GM12878 (cell line): ENCODE data around the gene GAB3. TPM values are rescaled to one million over a fixed set of nuclear protein-coding genes. Genes with fewer than 3 reads are reported as not detected.

Source experiments
- BRCA1 ChIP-seq: IDR thresholded peaks from 2 replicates; pipeline ENCODE4 v1.6.1; 2011; ENCODE audit warnings: low read depth, low read length, improper control_type of control experiment
- CHD2 ChIP-seq: IDR thresholded peaks from 2 replicates; pipeline ENCODE4 v1.6.1; 2011; ENCODE audit warnings: low read depth, low read length, improper control_type of control experiment, borderline replicate concordance
- EP300 ChIP-seq, 2 experiments: fragments of 150-350 bp in 1 of 2; IDR thresholded peaks; 2 replicates each; pipeline ENCODE4 v1.6.1; 2011 to 2012; ENCODE audit warnings: low read depth in 2 of 2, low read length in 2 of 2, borderline replicate concordance in 1 of 2, improper control_type of control experiment in 1 of 2, inconsistent platforms in 1 of 2; ENCODE audit not compliant: control insufficient read depth in 1 of 2
- EZH2 ChIP-seq: IDR thresholded peaks from 2 replicates; pipeline ENCODE4 v1.6.1; 2012; ENCODE audit warnings: low read depth, mild to moderate bottlenecking, control low read depth, inconsistent platforms, low read length, borderline replicate concordance; ENCODE audit not compliant: control insufficient read depth
- HDAC2 ChIP-seq: fragments of 200-600 bp; sonication (generic); IDR thresholded peaks from 2 replicates; pipeline ENCODE4 v1.6.1; 2017
- IKZF2 ChIP-seq, 2 experiments: fragments of 450-650 bp; IDR thresholded peaks; 2 replicates each; pipeline ENCODE4 v1.6.1; 2017; ENCODE audit warnings: mild to moderate bottlenecking in 2 of 2, moderate library complexity in 2 of 2
- KAT2A ChIP-seq: conservative IDR thresholded peaks from 2 replicates; pipeline ENCODE4 v1.6.1; 2011; ENCODE audit warnings: low read depth, low read length; ENCODE audit not compliant: control insufficient read depth
- MYB ChIP-seq: fragments of 150-350 bp; IDR thresholded peaks from 2 replicates; pipeline ENCODE4 v1.6.1; 2014; ENCODE audit warnings: mild to moderate bottlenecking, low read depth, low read length, borderline replicate concordance
- NFXL1 ChIP-seq: fragments of 450-650 bp; IDR thresholded peaks from 2 replicates; pipeline ENCODE4 v1.6.1; 2017; ENCODE audit warnings: antibody characterized with exemption, mild to moderate bottlenecking, borderline replicate concordance
- RB1 ChIP-seq: fragments of 450-650 bp; formaldehyde crosslinking; IDR thresholded peaks from 2 replicates; pipeline ENCODE4 v1.6.1; 2017; ENCODE audit warnings: mild to moderate bottlenecking, borderline replicate concordance
- RBBP5 ChIP-seq: fragments of 200-600 bp; sonication (generic); conservative IDR thresholded peaks from 2 replicates; pipeline ENCODE4 v1.6.1; 2016
- RFX5 ChIP-seq: IDR thresholded peaks from 2 replicates; pipeline ENCODE4 v1.6.1; 2011; ENCODE audit warnings: low read depth, low read length, improper control_type of control experiment
- SMARCA5 ChIP-seq: fragments of 450-650 bp; IDR thresholded peaks from 2 replicates; pipeline ENCODE4 v1.6.1; 2017; ENCODE audit warnings: mild to moderate bottlenecking
- SMC3 ChIP-seq: IDR thresholded peaks from 2 replicates; pipeline ENCODE4 v1.6.1; 2011; ENCODE audit warnings: low read length, improper control_type of control experiment, borderline replicate concordance
- SUZ12 ChIP-seq: fragments of 200-600 bp; sonication (generic); IDR thresholded peaks from one replicate; pipeline ENCODE4 v1.6.1; 2018; ENCODE audit warnings: antibody characterized with exemption, mild to moderate bottlenecking; ENCODE audit not compliant: unreplicated experiment
- TBL1XR1 ChIP-seq: IDR thresholded peaks from 2 replicates; pipeline ENCODE4 v1.6.1; 2012; ENCODE audit warnings: low read depth, low read length, improper control_type of control experiment
- YBX1 ChIP-seq: fragments of 450-650 bp; IDR thresholded peaks from 2 replicates; pipeline ENCODE4 v1.6.1; 2016; ENCODE audit warnings: antibody characterized with exemption
- ZNF217 ChIP-seq: fragments of 450-650 bp; IDR thresholded peaks from 2 replicates; pipeline ENCODE4 v1.6.1; 2017; ENCODE audit warnings: antibody characterized with exemption, mild to moderate bottlenecking
- polyA plus RNA-seq, 11 experiments: library from polyadenylated mRNA; depleted of rRNA in 4 of 11; unstranded in 6 of 11; stranded (reverse) in 5 of 11; fragments of >200 nt; fragmentation: Nextera tagmentation in 4 of 11; fragmentation: Illumina TruSeq in 1 of 11; extraction: Ambion mirVana in 4 of 11; extraction: Trizol in 1 of 11; gene quantifications; 1 replicate in 1 of 11; 2 replicates in 10 of 11; pipeline versions ENCODE4 v1.2.1 to v1.2.3, GENCODE V29; 2011 to 2016; ENCODE audit warnings: inconsistent platforms in 2 of 11, missing spikeins in 2 of 11, low read depth in 1 of 11
- total RNA-seq, 4 experiments: library from RNA; depleted of rRNA in 3 of 4; stranded (reverse); fragments of >200 nt in 3 of 4; fragmentation: Illumina TruSeq in 1 of 4; extraction: Trizol in 1 of 4; gene quantifications; 2 replicates each; pipeline versions ENCODE4 v1.2.1 to v1.2.3, GENCODE V29; 2013 to 2021
- TF ChIP-seq, protein P1 (sequence below): fragments of 450-650 bp; IDR thresholded peaks from 2 replicates; pipeline ENCODE4 v1.6.1; 2017; ENCODE audit warnings: borderline replicate concordance
- TF ChIP-seq, protein P2 (sequence below): fragments of 450-650 bp; IDR thresholded peaks from 2 replicates; pipeline ENCODE4 v1.6.1; 2017; ENCODE audit warnings: mild to moderate bottlenecking, moderate library complexity
- TF ChIP-seq, protein P3 (sequence below): fragments of 450-650 bp; IDR thresholded peaks from 2 replicates; pipeline ENCODE4 v1.6.1; 2017; ENCODE audit warnings: mild to moderate bottlenecking, low read depth, inconsistent platforms; ENCODE audit not compliant: poor library complexity, severe bottlenecking

GAB3 gene
- total and polyA plus RNA-seq, 10 of the 15 experiments (the other 5 are each of a cell fraction or from before 2014, with no cell fraction given), result 0.10 to 2.0 (median 0.85) TPM

- TF ChIP-seq RFX5 (no peak), ZNF217 (no peak), HDAC2 (no peak), YBX1 (no peak), IKZF2 (IDR thresholded peaks at IDR 0.05) (no peak), SUZ12 (no peak), BRCA1 (no peak), CHD2 (no peak), EP300 (IDR thresholded peaks at IDR 0.05; ENCODE audit: borderline replicate concordance in 1 of 2, control insufficient read depth in 1 of 2, low read depth in 2 of 2, low read length in 2 of 2) (no peak), NFXL1 (no peak), KAT2A (no peak), RBBP5 (no peak), RB1 (no peak), EZH2 (no peak), SMARCA5 (no peak), TBL1XR1 (no peak), MYB (no peak), SMC3 (no peak)
- TF ChIP-seq, protein P1, sequence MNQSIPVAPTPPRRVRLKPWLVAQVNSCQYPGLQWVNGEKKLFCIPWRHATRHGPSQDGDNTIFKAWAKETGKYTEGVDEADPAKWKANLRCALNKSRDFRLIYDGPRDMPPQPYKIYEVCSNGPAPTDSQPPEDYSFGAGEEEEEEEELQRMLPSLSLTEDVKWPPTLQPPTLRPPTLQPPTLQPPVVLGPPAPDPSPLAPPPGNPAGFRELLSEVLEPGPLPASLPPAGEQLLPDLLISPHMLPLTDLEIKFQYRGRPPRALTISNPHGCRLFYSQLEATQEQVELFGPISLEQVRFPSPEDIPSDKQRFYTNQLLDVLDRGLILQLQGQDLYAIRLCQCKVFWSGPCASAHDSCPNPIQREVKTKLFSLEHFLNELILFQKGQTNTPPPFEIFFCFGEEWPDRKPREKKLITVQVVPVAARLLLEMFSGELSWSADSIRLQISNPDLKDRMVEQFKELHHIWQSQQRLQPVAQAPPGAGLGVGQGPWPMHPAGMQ, result no peak
- TF ChIP-seq, protein P2, sequence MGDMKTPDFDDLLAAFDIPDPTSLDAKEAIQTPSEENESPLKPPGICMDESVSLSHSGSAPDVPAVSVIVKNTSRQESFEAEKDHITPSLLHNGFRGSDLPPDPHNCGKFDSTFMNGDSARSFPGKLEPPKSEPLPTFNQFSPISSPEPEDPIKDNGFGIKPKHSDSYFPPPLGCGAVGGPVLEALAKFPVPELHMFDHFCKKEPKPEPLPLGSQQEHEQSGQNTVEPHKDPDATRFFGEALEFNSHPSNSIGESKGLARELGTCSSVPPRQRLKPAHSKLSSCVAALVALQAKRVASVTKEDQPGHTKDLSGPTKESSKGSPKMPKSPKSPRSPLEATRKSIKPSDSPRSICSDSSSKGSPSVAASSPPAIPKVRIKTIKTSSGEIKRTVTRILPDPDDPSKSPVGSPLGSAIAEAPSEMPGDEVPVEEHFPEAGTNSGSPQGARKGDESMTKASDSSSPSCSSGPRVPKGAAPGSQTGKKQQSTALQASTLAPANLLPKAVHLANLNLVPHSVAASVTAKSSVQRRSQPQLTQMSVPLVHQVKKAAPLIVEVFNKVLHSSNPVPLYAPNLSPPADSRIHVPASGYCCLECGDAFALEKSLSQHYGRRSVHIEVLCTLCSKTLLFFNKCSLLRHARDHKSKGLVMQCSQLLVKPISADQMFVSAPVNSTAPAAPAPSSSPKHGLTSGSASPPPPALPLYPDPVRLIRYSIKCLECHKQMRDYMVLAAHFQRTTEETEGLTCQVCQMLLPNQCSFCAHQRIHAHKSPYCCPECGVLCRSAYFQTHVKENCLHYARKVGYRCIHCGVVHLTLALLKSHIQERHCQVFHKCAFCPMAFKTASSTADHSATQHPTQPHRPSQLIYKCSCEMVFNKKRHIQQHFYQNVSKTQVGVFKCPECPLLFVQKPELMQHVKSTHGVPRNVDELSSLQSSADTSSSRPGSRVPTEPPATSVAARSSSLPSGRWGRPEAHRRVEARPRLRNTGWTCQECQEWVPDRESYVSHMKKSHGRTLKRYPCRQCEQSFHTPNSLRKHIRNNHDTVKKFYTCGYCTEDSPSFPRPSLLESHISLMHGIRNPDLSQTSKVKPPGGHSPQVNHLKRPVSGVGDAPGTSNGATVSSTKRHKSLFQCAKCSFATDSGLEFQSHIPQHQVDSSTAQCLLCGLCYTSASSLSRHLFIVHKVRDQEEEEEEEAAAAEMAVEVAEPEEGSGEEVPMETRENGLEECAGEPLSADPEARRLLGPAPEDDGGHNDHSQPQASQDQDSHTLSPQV, result no peak
- TF ChIP-seq, protein P3, sequence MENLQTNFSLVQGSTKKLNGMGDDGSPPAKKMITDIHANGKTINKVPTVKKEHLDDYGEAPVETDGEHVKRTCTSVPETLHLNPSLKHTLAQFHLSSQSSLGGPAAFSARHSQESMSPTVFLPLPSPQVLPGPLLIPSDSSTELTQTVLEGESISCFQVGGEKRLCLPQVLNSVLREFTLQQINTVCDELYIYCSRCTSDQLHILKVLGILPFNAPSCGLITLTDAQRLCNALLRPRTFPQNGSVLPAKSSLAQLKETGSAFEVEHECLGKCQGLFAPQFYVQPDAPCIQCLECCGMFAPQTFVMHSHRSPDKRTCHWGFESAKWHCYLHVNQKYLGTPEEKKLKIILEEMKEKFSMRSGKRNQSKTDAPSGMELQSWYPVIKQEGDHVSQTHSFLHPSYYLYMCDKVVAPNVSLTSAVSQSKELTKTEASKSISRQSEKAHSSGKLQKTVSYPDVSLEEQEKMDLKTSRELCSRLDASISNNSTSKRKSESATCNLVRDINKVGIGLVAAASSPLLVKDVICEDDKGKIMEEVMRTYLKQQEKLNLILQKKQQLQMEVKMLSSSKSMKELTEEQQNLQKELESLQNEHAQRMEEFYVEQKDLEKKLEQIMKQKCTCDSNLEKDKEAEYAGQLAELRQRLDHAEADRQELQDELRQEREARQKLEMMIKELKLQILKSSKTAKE, result no peak
Measured at GRCh38 chrX:154762537-154763296, 11.8 kb upstream of the GAB3 start, which contains the start of gene DKC1 (continued).
